Measurements from ENCODE around the gene HSD17B13. TPM values are rescaled to one million over a fixed set of nuclear protein-coding genes. Genes with fewer than 3 reads are reported as not detected.
A peak's percentile ranks its signal among the peaks of the same experiment; 100 is the strongest.

HSD17B13 gene
- total RNA-seq, 1 experiment from 2014 or later = 0.13 TPM

DNA sequence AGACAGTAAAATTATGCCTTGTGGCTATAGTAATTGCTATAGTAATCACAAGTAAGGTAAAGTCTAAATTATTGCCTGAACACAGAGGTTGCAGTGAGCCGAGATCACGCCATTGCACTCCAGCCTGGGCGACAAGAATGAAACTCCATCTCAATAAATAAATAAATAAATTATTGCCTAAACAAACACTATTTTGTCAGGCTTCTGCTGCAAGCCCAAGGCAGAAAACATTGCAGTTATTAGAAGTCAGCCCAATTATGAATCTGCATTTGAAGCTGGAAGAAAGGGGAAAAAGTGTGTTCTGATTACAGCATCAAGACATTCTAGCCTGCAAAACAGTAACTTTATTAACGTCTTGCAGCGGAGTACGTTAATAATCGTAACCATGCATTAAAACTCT, 17.1 kb downstream of the HSD17B13 start:
- CTCF ChIA-PET = no interaction called here
- Histone ChIP-seq H3K36me3 (ENCODE audit: control insufficient read depth, insufficient read depth, low read length) (no peaks in the 10 kb centered on the region), H3K27me3 (ENCODE audit: control insufficient read depth, insufficient read depth, low read length) (no peaks in the 10 kb centered on the region), H3K4me3 (ENCODE audit: low read depth in 2 of 2, low read length in 2 of 2) (no peak overlapping the region), H3K9me3 (ENCODE audit: control insufficient read depth, insufficient read depth, low read depth, low read length) (no peaks in the 10 kb centered on the region), H3K27ac (ENCODE audit: low read length) (no peak overlapping the region), H3K4me1 (ENCODE audit: control insufficient read depth, insufficient read depth, low read length) (no peaks in the 10 kb centered on the region)
- ATAC-seq (no peak), DNase-seq (ENCODE audit: low read depth, low spot score) (no peak)
- intact Hi-C loops (cut with micrococcal nuclease; ENCODE audit: unreplicated experiment) (no loop called here), in situ Hi-C loops (cut with HindIII; ENCODE audit: low pct_unique_long_range_greater_than_20kb, low sequenced_read_pairs) (no loop called here)
- BruUV-seq (replicated peaks) = no TSS peak
- TF ChIP-seq TCF7L2 (IDR thresholded peaks at IDR 0.05; ENCODE audit: low read depth, low read length) = no peak
- TF ChIP-seq POLR2AphosphoS5 (IDR thresholded peaks at IDR 0.05; ENCODE audit: low read depth, low read length) = no peak
- TF ChIP-seq SIN3A (IDR thresholded peaks at IDR 0.05; ENCODE audit: borderline replicate concordance, insufficient read depth, low read depth, low read length) = no peak
- TF ChIP-seq, protein P1, sequence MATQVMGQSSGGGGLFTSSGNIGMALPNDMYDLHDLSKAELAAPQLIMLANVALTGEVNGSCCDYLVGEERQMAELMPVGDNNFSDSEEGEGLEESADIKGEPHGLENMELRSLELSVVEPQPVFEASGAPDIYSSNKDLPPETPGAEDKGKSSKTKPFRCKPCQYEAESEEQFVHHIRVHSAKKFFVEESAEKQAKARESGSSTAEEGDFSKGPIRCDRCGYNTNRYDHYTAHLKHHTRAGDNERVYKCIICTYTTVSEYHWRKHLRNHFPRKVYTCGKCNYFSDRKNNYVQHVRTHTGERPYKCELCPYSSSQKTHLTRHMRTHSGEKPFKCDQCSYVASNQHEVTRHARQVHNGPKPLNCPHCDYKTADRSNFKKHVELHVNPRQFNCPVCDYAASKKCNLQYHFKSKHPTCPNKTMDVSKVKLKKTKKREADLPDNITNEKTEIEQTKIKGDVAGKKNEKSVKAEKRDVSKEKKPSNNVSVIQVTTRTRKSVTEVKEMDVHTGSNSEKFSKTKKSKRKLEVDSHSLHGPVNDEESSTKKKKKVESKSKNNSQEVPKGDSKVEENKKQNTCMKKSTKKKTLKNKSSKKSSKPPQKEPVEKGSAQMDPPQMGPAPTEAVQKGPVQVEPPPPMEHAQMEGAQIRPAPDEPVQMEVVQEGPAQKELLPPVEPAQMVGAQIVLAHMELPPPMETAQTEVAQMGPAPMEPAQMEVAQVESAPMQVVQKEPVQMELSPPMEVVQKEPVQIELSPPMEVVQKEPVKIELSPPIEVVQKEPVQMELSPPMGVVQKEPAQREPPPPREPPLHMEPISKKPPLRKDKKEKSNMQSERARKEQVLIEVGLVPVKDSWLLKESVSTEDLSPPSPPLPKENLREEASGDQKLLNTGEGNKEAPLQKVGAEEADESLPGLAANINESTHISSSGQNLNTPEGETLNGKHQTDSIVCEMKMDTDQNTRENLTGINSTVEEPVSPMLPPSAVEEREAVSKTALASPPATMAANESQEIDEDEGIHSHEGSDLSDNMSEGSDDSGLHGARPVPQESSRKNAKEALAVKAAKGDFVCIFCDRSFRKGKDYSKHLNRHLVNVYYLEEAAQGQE (IDR thresholded peaks at IDR 0.05; ENCODE audit: insufficient read depth in 1 of 2, low read depth in 2 of 2, low read length in 1 of 2) = no peak
- TF ChIP-seq, protein P2, sequence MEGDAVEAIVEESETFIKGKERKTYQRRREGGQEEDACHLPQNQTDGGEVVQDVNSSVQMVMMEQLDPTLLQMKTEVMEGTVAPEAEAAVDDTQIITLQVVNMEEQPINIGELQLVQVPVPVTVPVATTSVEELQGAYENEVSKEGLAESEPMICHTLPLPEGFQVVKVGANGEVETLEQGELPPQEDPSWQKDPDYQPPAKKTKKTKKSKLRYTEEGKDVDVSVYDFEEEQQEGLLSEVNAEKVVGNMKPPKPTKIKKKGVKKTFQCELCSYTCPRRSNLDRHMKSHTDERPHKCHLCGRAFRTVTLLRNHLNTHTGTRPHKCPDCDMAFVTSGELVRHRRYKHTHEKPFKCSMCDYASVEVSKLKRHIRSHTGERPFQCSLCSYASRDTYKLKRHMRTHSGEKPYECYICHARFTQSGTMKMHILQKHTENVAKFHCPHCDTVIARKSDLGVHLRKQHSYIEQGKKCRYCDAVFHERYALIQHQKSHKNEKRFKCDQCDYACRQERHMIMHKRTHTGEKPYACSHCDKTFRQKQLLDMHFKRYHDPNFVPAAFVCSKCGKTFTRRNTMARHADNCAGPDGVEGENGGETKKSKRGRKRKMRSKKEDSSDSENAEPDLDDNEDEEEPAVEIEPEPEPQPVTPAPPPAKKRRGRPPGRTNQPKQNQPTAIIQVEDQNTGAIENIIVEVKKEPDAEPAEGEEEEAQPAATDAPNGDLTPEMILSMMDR (IDR thresholded peaks at IDR 0.05) = no peak
- POLR2A ChIA-PET = no interaction called here

DNA sequence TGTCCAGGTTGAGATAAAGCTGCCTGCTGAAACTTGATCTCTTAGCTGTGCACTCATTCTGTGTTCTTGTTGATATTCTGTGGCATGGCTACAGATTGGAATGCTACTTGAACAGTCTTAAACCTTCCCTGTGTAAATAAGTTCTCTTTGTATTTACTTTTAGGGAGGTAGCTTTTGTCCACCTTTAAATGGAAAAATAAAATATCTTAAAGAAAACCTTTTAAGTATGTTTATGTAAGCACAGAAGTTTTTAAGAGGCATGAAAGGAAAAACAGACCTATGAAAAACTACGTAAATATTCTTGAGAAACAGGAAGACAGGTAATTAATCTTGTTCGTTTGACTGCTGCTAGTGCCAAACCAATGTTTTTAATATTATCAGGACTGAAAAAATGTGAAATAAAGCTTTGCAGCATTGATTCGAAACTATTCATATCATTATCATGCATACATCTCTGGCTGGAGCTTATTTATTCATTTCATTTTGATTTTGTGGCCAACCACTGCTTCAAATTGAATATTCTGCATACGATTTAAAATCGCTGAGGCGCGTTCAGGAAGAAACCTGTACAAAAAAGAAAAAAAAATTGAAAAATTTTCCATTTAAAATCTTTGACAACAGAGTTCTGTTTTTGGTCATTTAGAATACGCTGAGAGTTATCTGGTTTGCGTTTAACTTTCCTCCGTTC, 17.8 kb downstream of the HSD17B13 start:
- H3K4me3 ChIP-seq (ENCODE audit: low read depth in 2 of 2, low read length in 2 of 2) = no peak overlapping the region
- no peaks in the 10 kb centered on the region for H3K27me3 ChIP-seq (ENCODE audit: control insufficient read depth, insufficient read depth, low read length)
- ChIA-PET POLR2A (interaction anchor here (0.7 kb wide), 1 partner anchor 652 kb away, joined by 3 read pairs; no protein-coding TSS in a partner anchor), CTCF (no interaction called here)
- in situ Hi-C loops (cut with HindIII; ENCODE audit: low pct_unique_long_range_greater_than_20kb, low sequenced_read_pairs) (no loop called here), intact Hi-C loops (cut with micrococcal nuclease; ENCODE audit: unreplicated experiment) (no loop called here)
- ATAC-seq (peak; percentile 65), DNase-seq (ENCODE audit: low read depth, low spot score) (no peak)
- H3K36me3 ChIP-seq (ENCODE audit: control insufficient read depth, insufficient read depth, low read length) = no peaks in the 10 kb centered on the region
- no peaks in the 10 kb centered on the region for H3K4me1 ChIP-seq (ENCODE audit: control insufficient read depth, insufficient read depth, low read length)
- no TSS peak for BruUV-seq (replicated peaks)
- no peak overlapping the region for H3K27ac ChIP-seq (ENCODE audit: low read length)
- TF ChIP-seq POLR2AphosphoS5 (IDR thresholded peaks at IDR 0.05; ENCODE audit: low read depth, low read length) (no peak), SIN3A (IDR thresholded peaks at IDR 0.05; ENCODE audit: borderline replicate concordance, insufficient read depth, low read depth, low read length) (no peak), TCF7L2 (IDR thresholded peaks at IDR 0.05; ENCODE audit: low read depth, low read length) (peak; percentile 65)
- H3K9me3 ChIP-seq (ENCODE audit: control insufficient read depth, insufficient read depth, low read depth, low read length) = no peaks in the 10 kb centered on the region

DNA sequence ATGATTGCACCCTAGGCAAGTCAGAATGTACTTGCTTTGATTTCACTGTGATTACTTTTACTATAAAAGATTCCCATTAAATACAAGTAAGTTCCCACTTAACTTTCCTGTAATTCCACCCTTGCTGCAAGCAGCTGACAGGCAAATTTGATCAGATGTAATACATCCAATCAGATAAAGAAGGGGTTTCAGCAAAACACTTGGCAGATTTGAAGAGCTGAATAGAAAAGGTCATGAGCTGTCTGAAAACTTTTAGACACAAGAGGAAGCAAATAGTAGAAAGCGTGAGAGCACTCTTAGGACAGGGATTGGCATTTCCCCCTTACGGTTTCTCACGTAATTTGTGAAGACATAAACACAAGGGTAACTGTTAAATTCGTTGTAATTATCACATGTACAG, 22.8 kb downstream of the HSD17B13 start:
- no peak overlapping the region for H3K27ac ChIP-seq (ENCODE audit: low read length)
- no peaks in the 10 kb centered on the region for H3K9me3 ChIP-seq (ENCODE audit: control insufficient read depth, insufficient read depth, low read depth, low read length)
- POLR2A ChIA-PET = no interaction called here

More for the DNA sequence above, 22.8 kb downstream of the HSD17B13 start:
- CTCF ChIA-PET = no interaction called here
- Histone ChIP-seq H3K4me1 (ENCODE audit: control insufficient read depth, insufficient read depth, low read length) (no peaks in the 10 kb centered on the region), H3K27me3 (ENCODE audit: control insufficient read depth, insufficient read depth, low read length) (no peaks in the 10 kb centered on the region), H3K36me3 (ENCODE audit: control insufficient read depth, insufficient read depth, low read length) (no peaks in the 10 kb centered on the region), H3K4me3 (ENCODE audit: low read depth in 2 of 2, low read length in 2 of 2) (no peak overlapping the region)
- no peak for DNase-seq (ENCODE audit: low read depth, low spot score)
- no TSS peak for BruUV-seq (replicated peaks)
- intact Hi-C loops (cut with micrococcal nuclease; ENCODE audit: unreplicated experiment) (no loop called here), in situ Hi-C loops (cut with HindIII; ENCODE audit: low pct_unique_long_range_greater_than_20kb, low sequenced_read_pairs) (no loop called here)
- no peak for TF ChIP-seq TCF7L2 (IDR thresholded peaks at IDR 0.05; ENCODE audit: low read depth, low read length)
- TF ChIP-seq, protein P1 (IDR thresholded peaks at IDR 0.05; ENCODE audit: insufficient read depth in 1 of 2, low read depth in 2 of 2, low read length in 1 of 2) = no peak
- TF ChIP-seq POLR2AphosphoS5 (IDR thresholded peaks at IDR 0.05; ENCODE audit: low read depth, low read length) = no peak
- TF ChIP-seq SIN3A (IDR thresholded peaks at IDR 0.05; ENCODE audit: borderline replicate concordance, insufficient read depth, low read depth, low read length) = no peak
- TF ChIP-seq, protein P2 (IDR thresholded peaks at IDR 0.05) = no peak
- no peak for ATAC-seq
